AG08396 (cell line): ENCODE results near the gene SERTAD3.
"Not testable (repeated sequence)": the region's sequence is repeated elsewhere in the genome, so short reads cannot be mapped to it uniquely, and the experiment has no call there.

Experiments used
- DNase-seq: peaks from one replicate; pipeline ENCODE4 v3.0.0; 2012; ENCODE audit warnings: low spot score, mixed read lengths

Gene SERTAD3

GRCh38 chr19:40408598-40408925 lies 35.6 kb downstream of the SERTAD3 start:
- not testable (repeated sequence) for DNase-seq

- no peak for DNase-seq
Measured at GRCh38 chr19:40407714-40408597, 36.2 kb downstream of the SERTAD3 start.

- DNase-seq, result peak; percentile 96
Measured at GRCh38 chr19:40403262-40403984, 40.7 kb downstream of the SERTAD3 start.

GRCh38 chr19:40400559-40400958 lies 43.6 kb downstream of the SERTAD3 start:
- no peak for DNase-seq

GRCh38 chr19:40398417-40399131 lies 45.6 kb downstream of the SERTAD3 start:
- DNase-seq, result no peak

GRCh38 chr19:40397568-40397906 lies 46.6 kb downstream of the SERTAD3 start:
- DNase-seq, result no peak

GRCh38 chr19:40396886-40397567 lies 47.1 kb downstream of the SERTAD3 start:
- DNase-seq, result no peak

- no peak for DNase-seq
Measured at GRCh38 chr19:40395956-40396355, 48.2 kb downstream of the SERTAD3 start.

- DNase-seq, result no peak
Measured at GRCh38 chr19:40394816-40395210, 49.3 kb downstream of the SERTAD3 start.

- DNase-seq, result no peak
Measured at GRCh38 chr19:40393894-40394815, 50.0 kb downstream of the SERTAD3 start.

GRCh38 chr19:40392894-40393517 lies 51.1 kb downstream of the SERTAD3 start:
- DNase-seq, result no peak

- no peak for DNase-seq
Measured at GRCh38 chr19:40392123-40392522, 52.0 kb downstream of the SERTAD3 start.
